Measurements from ENCODE around the gene SEMA4D. TPM values are rescaled to one million over a fixed set of nuclear protein-coding genes. Genes with fewer than 3 reads are reported as not detected.
"Not testable (repeated sequence)": the region's sequence is repeated elsewhere in the genome, so short reads cannot be mapped to it uniquely, and the experiment has no call there.

The SEMA4D gene
- total RNA-seq, 4 donors from 2014 or later = 1.5 to 27.8 (median 11.6) TPM

- no peaks in the 10 kb centered on the region for H3K9me3 ChIP-seq
- no peak overlapping the region for H3K4me3 ChIP-seq
- no peaks in the 10 kb centered on the region for H3K36me3 ChIP-seq
- H3K27me3 ChIP-seq = no peaks in the 10 kb centered on the region
- TF ChIP-seq POLR2A (IDR thresholded peaks at IDR 0.05) = no peak
- TF ChIP-seq, protein P1, sequence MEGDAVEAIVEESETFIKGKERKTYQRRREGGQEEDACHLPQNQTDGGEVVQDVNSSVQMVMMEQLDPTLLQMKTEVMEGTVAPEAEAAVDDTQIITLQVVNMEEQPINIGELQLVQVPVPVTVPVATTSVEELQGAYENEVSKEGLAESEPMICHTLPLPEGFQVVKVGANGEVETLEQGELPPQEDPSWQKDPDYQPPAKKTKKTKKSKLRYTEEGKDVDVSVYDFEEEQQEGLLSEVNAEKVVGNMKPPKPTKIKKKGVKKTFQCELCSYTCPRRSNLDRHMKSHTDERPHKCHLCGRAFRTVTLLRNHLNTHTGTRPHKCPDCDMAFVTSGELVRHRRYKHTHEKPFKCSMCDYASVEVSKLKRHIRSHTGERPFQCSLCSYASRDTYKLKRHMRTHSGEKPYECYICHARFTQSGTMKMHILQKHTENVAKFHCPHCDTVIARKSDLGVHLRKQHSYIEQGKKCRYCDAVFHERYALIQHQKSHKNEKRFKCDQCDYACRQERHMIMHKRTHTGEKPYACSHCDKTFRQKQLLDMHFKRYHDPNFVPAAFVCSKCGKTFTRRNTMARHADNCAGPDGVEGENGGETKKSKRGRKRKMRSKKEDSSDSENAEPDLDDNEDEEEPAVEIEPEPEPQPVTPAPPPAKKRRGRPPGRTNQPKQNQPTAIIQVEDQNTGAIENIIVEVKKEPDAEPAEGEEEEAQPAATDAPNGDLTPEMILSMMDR (IDR thresholded peaks at IDR 0.05) = no peak
- H3K4me1 ChIP-seq = no peaks in the 10 kb centered on the region
- intact Hi-C loops (cut with DNase I; ENCODE audit: low total_unique reads) = no loop called here
- DNase-seq = no peak
- H3K27ac ChIP-seq = no peak overlapping the region
Measured at GRCh38 chr9:89349607-89350006, 148.3 kb downstream of the SEMA4D start.

- H3K4me3 ChIP-seq = no peak overlapping the region
- no peaks in the 10 kb centered on the region for H3K9me3 ChIP-seq
- no peaks in the 10 kb centered on the region for H3K36me3 ChIP-seq
- TF ChIP-seq, protein P1 (IDR thresholded peaks at IDR 0.05) = no peak
- no peak for TF ChIP-seq POLR2A (IDR thresholded peaks at IDR 0.05)
- H3K4me1 ChIP-seq = no peaks in the 10 kb centered on the region
- no peaks in the 10 kb centered on the region for H3K27me3 ChIP-seq
- H3K27ac ChIP-seq = no peak overlapping the region
- DNase-seq = no peak
- intact Hi-C loops (cut with DNase I; ENCODE audit: low total_unique reads) = no loop called here
Measured at GRCh38 chr9:89347651-89348050, 150.3 kb downstream of the SEMA4D start.

- no peak for TF ChIP-seq POLR2A (IDR thresholded peaks at IDR 0.05)
- TF ChIP-seq, protein P1 (IDR thresholded peaks at IDR 0.05) = no peak
- no peaks in the 10 kb centered on the region for H3K27me3 ChIP-seq
- DNase-seq = no peak
- intact Hi-C loops (cut with DNase I; ENCODE audit: low total_unique reads) = no loop called here
- H3K36me3 ChIP-seq = no peaks in the 10 kb centered on the region
- no peaks in the 10 kb centered on the region for H3K9me3 ChIP-seq
- no peak overlapping the region for H3K4me3 ChIP-seq
- no peak overlapping the region for H3K27ac ChIP-seq
- no peaks in the 10 kb centered on the region for H3K4me1 ChIP-seq
Measured at GRCh38 chr9:89346696-89347095, 151.2 kb downstream of the SEMA4D start.

- Histone ChIP-seq H3K4me3 (no peak overlapping the region), H3K36me3 (no peaks in the 10 kb centered on the region), H3K9me3 (no peaks in the 10 kb centered on the region), H3K4me1 (no peaks in the 10 kb centered on the region), H3K27me3 (no peaks in the 10 kb centered on the region), H3K27ac (no peak overlapping the region)
- intact Hi-C loops (cut with DNase I; ENCODE audit: low total_unique reads) = no loop called here
- no peak for DNase-seq
- TF ChIP-seq, protein P1 (IDR thresholded peaks at IDR 0.05) = no peak
- no peak for TF ChIP-seq POLR2A (IDR thresholded peaks at IDR 0.05)
Measured at GRCh38 chr9:89345476-89345875, 152.4 kb downstream of the SEMA4D start.

DNA sequence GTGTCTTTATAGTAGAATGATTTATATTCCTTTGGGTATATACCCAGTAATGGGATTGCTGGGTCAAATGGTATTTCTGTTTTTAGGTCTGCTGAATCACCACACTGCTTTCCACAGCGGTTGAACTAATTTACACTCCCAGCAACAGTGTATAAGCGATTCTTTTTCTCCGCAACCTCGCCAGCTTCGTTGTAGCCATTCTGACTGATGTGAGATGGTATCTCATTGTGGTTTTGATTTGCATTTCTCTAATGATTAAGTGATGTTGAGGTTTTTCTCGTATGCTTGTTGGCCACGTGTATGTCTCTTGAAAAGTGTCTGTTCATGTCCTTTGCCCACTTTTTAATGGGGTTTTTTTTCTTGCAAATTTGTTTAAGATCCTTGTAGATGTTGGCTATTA, 154.1 kb downstream of the SEMA4D start:
- H3K4me1 ChIP-seq; intact Hi-C loops (cut with DNase I; ENCODE audit: low total_unique reads); H3K27ac ChIP-seq; H3K36me3 ChIP-seq; H3K4me3 ChIP-seq; H3K9me3 ChIP-seq; DNase-seq; H3K27me3 ChIP-seq: not testable (repeated sequence)

DNA sequence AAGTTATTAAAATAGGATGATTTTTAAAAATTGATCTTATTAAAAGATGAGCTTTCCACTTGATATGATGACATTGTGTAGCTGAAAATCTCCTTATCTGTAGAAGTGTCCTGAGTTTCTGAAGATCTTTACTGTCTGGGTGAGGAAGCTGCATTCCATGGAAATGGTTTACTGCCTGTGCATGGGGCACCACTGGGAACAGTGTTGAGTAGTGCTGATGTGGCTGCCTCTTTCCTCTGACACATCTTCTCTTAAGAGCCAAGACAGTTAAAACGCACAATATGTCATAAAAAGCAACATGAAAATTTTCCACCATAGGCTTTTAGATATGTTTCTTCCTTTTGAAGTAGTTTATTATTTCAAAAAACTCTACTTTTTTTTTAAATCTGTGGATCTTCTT, 155.0 kb downstream of the SEMA4D start:
- TF ChIP-seq, protein P1 (IDR thresholded peaks at IDR 0.05) = no peak
- no peak for TF ChIP-seq POLR2A (IDR thresholded peaks at IDR 0.05)
- intact Hi-C loops (cut with DNase I; ENCODE audit: low total_unique reads) = no loop called here
- no peak for DNase-seq
- no peaks in the 10 kb centered on the region for H3K9me3 ChIP-seq
- no peaks in the 10 kb centered on the region for H3K4me1 ChIP-seq
- no peaks in the 10 kb centered on the region for H3K36me3 ChIP-seq
- H3K27me3 ChIP-seq = no peaks in the 10 kb centered on the region
- no peak overlapping the region for H3K4me3 ChIP-seq
- no peak overlapping the region for H3K27ac ChIP-seq

All from uterus (tissue), 4 donors.